HepG2 (cell line): ENCODE results near the gene SERHL2. TPM values are rescaled to one million over a fixed set of nuclear protein-coding genes. Genes with fewer than 3 reads are reported as not detected.
A peak's percentile ranks its signal among the peaks of the same experiment; 100 is the strongest.

Experiments used
- AGO2 ChIP-seq: fragments of 200-400 bp; formaldehyde crosslinking; optimal IDR thresholded peaks from 2 replicates; pipeline ENCODE3; 2017; ENCODE audit warnings: mild to moderate bottlenecking, low read depth, low read length, moderate library complexity
- CAMTA2 ChIP-seq: sonication (generic); formaldehyde crosslinking; IDR thresholded peaks from 2 replicates; pipeline ENCODE4 v1.4.0; 2020; ENCODE audit warnings: mild to moderate bottlenecking, missing genetic modification reagents, borderline replicate concordance
- E2F5 ChIP-seq: sonication (generic); formaldehyde crosslinking; conservative IDR thresholded peaks from 2 replicates; pipeline ENCODE4 v1.4.0; 2020; ENCODE audit warnings: missing genetic modification reagents
- GFI1 ChIP-seq: sonication (generic); formaldehyde crosslinking; IDR thresholded peaks from 2 replicates; pipeline ENCODE4 v1.5.0; 2020; ENCODE audit warnings: missing genetic modification reagents, mild to moderate bottlenecking, borderline replicate concordance
- HCFC1 ChIP-seq: fragments of 150-350 bp; IDR thresholded peaks from 2 replicates; pipeline ENCODE4 v1.6.1; 2014; ENCODE audit warnings: low read depth, low read length
- HOXD1 ChIP-seq: sonication (generic); formaldehyde crosslinking; IDR thresholded peaks from 2 replicates; pipeline ENCODE4 v1.5.0; 2020; ENCODE audit warnings: missing genetic modification reagents
- MAF1 ChIP-seq: sonication (generic); formaldehyde crosslinking; IDR thresholded peaks from 2 replicates; pipeline ENCODE4 v1.5.0; 2020; ENCODE audit warnings: missing genetic modification reagents, borderline replicate concordance
- MXI1 ChIP-seq: IDR thresholded peaks from 3 replicates; pipeline ENCODE4 v1.6.1; 2012; ENCODE audit warnings: low read depth, low read length, inconsistent platforms, borderline replicate concordance
- MYNN ChIP-seq: sonication (generic); formaldehyde crosslinking; IDR thresholded peaks from 2 replicates; pipeline ENCODE4 v1.4.0; 2020; ENCODE audit warnings: mild to moderate bottlenecking, low read depth, missing genetic modification reagents
- NFYC ChIP-seq: IDR thresholded peaks from 2 replicates; pipeline ENCODE4 v1.6.1; 2016; ENCODE audit warnings: missing genetic modification reagents, missing compliant biosample characterization
- PTBP1 ChIP-seq: fragments of 200-400 bp; formaldehyde crosslinking; IDR thresholded peaks from 2 replicates; pipeline ENCODE4 v1.6.1; 2018; ENCODE audit warnings: low read length, low read depth; ENCODE audit not compliant: poor library complexity, severe bottlenecking
- SP2 ChIP-seq: sonication (generic); formaldehyde crosslinking; IDR thresholded peaks from 2 replicates; pipeline ENCODE4 v1.5.1; 2020; ENCODE audit warnings: mild to moderate bottlenecking, missing genetic modification reagents
- ZMYM4 ChIP-seq: sonication (generic); formaldehyde crosslinking; IDR thresholded peaks from 2 replicates; pipeline ENCODE4 v1.8.1; 2023; ENCODE audit warnings: mild to moderate bottlenecking, missing genetic modification reagents
- ZNF431 ChIP-seq: sonication (generic); formaldehyde crosslinking; IDR thresholded peaks from 2 replicates; pipeline ENCODE4 v1.9.0; 2022; ENCODE audit warnings: missing genetic modification reagents, low read depth, mild to moderate bottlenecking, borderline replicate concordance
- ZNF674 ChIP-seq: sonication (generic); formaldehyde crosslinking; IDR thresholded peaks from 2 replicates; pipeline ENCODE4 v1.5.0; 2020; ENCODE audit warnings: low read depth, mild to moderate bottlenecking, missing genetic modification reagents
- ZNF788 ChIP-seq: sonication (generic); formaldehyde crosslinking; IDR thresholded peaks from 2 replicates; pipeline ENCODE4 v1.5.0; 2020; ENCODE audit warnings: mild to moderate bottlenecking, missing genetic modification reagents, borderline replicate concordance
- ZSCAN31 ChIP-seq: sonication (generic); formaldehyde crosslinking; IDR thresholded peaks from 2 replicates; pipeline ENCODE4 v1.5.0; 2020; ENCODE audit warnings: low read depth, mild to moderate bottlenecking, missing genetic modification reagents
- polyA plus RNA-seq, 8 experiments: library from polyadenylated mRNA; depleted of rRNA in 3 of 8; stranded (reverse) in 7 of 8; unstranded in 1 of 8; fragments of >200 nt; fragmentation: Illumina TruSeq in 4 of 8; extraction: Trizol in 4 of 8; gene quantifications; 2 replicates each; pipeline versions ENCODE4 v1.2.1 to v1.2.3, GENCODE V29; 2011 to 2016; ENCODE audit warnings: low read depth in 4 of 8, missing spikeins in 1 of 8, mixed read lengths in 1 of 8; ENCODE audit not compliant: insufficient read depth in 1 of 8
- total RNA-seq, 5 experiments: library from RNA; depleted of rRNA; stranded (reverse); fragments of >200 nt; fragmentation: Illumina TruSeq; extraction: Trizol; gene quantifications; 2 replicates each; pipeline ENCODE4 v1.2.3, GENCODE V29; 2016; ENCODE audit warnings: low read depth in 1 of 5
- TF ChIP-seq, protein P1 (sequence below): sonication (generic); formaldehyde crosslinking; IDR thresholded peaks from 2 replicates; pipeline ENCODE4 v1.4.0; 2020; ENCODE audit warnings: missing genetic modification reagents, borderline replicate concordance
- TF ChIP-seq, protein P2 (sequence below): sonication (generic); formaldehyde crosslinking; IDR thresholded peaks from 2 replicates; pipeline ENCODE4 v1.5.1; 2020; ENCODE audit warnings: missing genetic modification reagents, mild to moderate bottlenecking, borderline replicate concordance
- TF ChIP-seq, protein P3 (sequence below): IDR thresholded peaks from 2 replicates; pipeline ENCODE4 v1.6.1; 2016; ENCODE audit warnings: control low read depth
- TF ChIP-seq, protein P4 (sequence below): sonication (generic); formaldehyde crosslinking; IDR thresholded peaks from 2 replicates; pipeline ENCODE4 v1.9.0; 2021; ENCODE audit warnings: missing genetic modification reagents, borderline replicate concordance

SERHL2 gene
- total and polyA plus RNA-seq, 2 of the 13 experiments (the other 11 are each of a cell fraction or from before 2014, with no cell fraction given), result 1.0 to 1.8 TPM

DNA sequence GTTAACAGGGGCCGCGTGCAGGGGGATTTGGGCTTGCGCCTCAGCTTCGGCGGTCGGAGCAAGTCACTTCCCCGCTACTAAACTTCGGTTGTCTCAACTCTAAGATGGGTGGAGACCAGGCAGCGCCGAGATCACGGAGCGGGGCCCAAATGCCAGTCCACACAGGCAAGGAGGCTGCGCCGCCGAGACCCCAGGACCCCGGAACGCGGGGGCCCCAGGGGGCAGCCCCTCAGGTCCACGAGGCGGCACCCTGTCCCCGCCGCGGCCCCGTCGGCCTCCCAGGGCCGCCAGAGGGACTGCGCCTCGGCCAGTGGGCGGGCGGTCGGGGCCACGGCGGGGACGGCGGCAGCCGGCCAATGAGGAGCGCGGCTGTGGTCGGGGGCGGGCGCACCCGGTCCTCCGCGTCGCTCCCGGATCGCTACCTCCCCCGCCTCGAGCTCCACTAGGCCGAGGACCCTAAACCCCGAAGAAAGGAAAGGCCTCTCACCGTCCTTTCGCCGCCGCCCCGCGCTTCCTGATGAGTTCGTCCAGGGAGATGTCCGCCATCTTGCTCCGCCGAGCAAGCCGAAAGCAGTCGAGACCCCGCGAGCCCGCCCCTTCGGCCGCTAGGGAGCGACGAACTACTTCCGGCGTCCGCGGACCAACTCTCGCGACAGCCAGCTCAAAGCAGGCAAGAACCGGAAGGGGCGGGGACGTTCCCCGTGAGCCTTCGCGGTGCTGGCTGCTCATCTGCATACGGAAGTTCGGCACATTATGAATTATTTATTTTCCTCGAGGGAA lies 60.7 kb downstream of the SERHL2 start, which contains the start of gene POLDIP3 (continued):
- TF ChIP-seq, protein P1, sequence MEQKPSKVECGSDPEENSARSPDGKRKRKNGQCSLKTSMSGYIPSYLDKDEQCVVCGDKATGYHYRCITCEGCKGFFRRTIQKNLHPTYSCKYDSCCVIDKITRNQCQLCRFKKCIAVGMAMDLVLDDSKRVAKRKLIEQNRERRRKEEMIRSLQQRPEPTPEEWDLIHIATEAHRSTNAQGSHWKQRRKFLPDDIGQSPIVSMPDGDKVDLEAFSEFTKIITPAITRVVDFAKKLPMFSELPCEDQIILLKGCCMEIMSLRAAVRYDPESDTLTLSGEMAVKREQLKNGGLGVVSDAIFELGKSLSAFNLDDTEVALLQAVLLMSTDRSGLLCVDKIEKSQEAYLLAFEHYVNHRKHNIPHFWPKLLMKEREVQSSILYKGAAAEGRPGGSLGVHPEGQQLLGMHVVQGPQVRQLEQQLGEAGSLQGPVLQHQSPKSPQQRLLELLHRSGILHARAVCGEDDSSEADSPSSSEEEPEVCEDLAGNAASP (CRISPR knock-in tag), result 0 out of 2 replicates have a peak, but pooled peaks have one; percentile 6
- TF ChIP-seq ZNF788 (CRISPR knock-in tag), result peak; percentile 54; the same call in 1 of the 2 replicates
- TF ChIP-seq ZNF431 (CRISPR knock-in tag), result no peak
- TF ChIP-seq HCFC1, result peak; percentile 68
- peak; percentile 87 for TF ChIP-seq AGO2
- 0 out of 2 replicates have a peak, but pooled peaks have one; percentile 27 for TF ChIP-seq E2F5 (CRISPR knock-in tag)
- peak; percentile 45; the same call in 1 of the 2 replicates for TF ChIP-seq NFYC (CRISPR knock-in tag)
- 0 out of 2 replicates have a peak, but pooled peaks have one; percentile 4 for TF ChIP-seq MYNN (CRISPR knock-in tag)
- TF ChIP-seq PTBP1, result peak; percentile 72
- peak; percentile 47 for TF ChIP-seq ZSCAN31 (CRISPR knock-in tag)
- TF ChIP-seq MAF1, result peak; percentile 1; the same call in 1 of the 2 replicates
- peak; percentile 47; the same call in 2 of the 3 replicates for TF ChIP-seq MXI1
- TF ChIP-seq GFI1 (CRISPR knock-in tag), result 0 out of 2 replicates have a peak, but pooled peaks have one; percentile 63
- 0 out of 2 replicates have a peak, but pooled peaks have one; percentile 20 for TF ChIP-seq CAMTA2 (CRISPR knock-in tag)
- TF ChIP-seq, protein P2, sequence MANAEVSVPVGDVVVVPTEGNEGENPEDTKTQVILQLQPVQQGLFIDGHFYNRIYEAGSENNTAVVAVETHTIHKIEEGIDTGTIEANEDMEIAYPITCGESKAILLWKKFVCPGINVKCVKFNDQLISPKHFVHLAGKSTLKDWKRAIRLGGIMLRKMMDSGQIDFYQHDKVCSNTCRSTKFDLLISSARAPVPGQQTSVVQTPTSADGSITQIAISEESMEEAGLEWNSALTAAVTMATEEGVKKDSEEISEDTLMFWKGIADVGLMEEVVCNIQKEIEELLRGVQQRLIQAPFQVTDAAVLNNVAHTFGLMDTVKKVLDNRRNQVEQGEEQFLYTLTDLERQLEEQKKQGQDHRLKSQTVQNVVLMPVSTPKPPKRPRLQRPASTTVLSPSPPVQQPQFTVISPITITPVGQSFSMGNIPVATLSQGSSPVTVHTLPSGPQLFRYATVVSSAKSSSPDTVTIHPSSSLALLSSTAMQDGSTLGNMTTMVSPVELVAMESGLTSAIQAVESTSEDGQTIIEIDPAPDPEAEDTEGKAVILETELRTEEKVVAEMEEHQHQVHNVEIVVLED (CRISPR knock-in tag), result peak; percentile 85
- peak; percentile 28 for TF ChIP-seq HOXD1 (CRISPR knock-in tag)
- peak; percentile 84 for TF ChIP-seq SP2 (CRISPR knock-in tag)
- TF ChIP-seq, protein P3, sequence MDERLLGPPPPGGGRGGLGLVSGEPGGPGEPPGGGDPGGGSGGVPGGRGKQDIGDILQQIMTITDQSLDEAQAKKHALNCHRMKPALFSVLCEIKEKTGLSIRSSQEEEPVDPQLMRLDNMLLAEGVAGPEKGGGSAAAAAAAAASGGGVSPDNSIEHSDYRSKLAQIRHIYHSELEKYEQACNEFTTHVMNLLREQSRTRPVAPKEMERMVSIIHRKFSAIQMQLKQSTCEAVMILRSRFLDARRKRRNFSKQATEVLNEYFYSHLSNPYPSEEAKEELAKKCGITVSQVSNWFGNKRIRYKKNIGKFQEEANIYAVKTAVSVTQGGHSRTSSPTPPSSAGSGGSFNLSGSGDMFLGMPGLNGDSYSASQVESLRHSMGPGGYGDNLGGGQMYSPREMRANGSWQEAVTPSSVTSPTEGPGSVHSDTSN (CRISPR knock-in tag), result no peak
- peak; percentile 54; the same call in 1 of the 2 replicates for TF ChIP-seq ZNF674 (CRISPR knock-in tag)
- TF ChIP-seq, protein P4, sequence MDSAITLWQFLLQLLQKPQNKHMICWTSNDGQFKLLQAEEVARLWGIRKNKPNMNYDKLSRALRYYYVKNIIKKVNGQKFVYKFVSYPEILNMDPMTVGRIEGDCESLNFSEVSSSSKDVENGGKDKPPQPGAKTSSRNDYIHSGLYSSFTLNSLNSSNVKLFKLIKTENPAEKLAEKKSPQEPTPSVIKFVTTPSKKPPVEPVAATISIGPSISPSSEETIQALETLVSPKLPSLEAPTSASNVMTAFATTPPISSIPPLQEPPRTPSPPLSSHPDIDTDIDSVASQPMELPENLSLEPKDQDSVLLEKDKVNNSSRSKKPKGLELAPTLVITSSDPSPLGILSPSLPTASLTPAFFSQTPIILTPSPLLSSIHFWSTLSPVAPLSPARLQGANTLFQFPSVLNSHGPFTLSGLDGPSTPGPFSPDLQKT (CRISPR knock-in tag), result peak; percentile 69; the same call in 1 of the 2 replicates
- TF ChIP-seq ZMYM4 (CRISPR knock-in tag), result peak; percentile 77; the same call in 1 of the 2 replicates
